Ishikawa (cell line): Measurements from ENCODE around the gene ATRN.

Experiments
- CEBPB ChIP-seq: IDR thresholded peaks from 2 replicates; pipeline ENCODE4 v1.6.1; 2012
- CREB1 ChIP-seq: IDR thresholded peaks from 2 replicates; pipeline ENCODE4 v1.6.1; 2012; ENCODE audit warnings: low read depth
- EGR1 ChIP-seq: IDR thresholded peaks from 2 replicates; pipeline ENCODE4 v1.6.1; 2012
- EP300 ChIP-seq: IDR thresholded peaks from 2 replicates; pipeline ENCODE4 v1.6.1; 2012; ENCODE audit warnings: borderline replicate concordance
- MAX ChIP-seq: IDR thresholded peaks from 2 replicates; pipeline ENCODE4 v1.6.1; 2012
- NFIC ChIP-seq: IDR thresholded peaks from 2 replicates; pipeline ENCODE4 v1.6.1; 2012
- RAD21 ChIP-seq: IDR thresholded peaks from 2 replicates; pipeline ENCODE4 v1.6.1; 2012; ENCODE audit warnings: low read depth
- REST ChIP-seq: IDR thresholded peaks from 2 replicates; pipeline ENCODE4 v1.6.1; 2012; ENCODE audit warnings: low read depth, mild to moderate bottlenecking
- TAF1 ChIP-seq: IDR thresholded peaks from 2 replicates; pipeline ENCODE4 v1.6.1; 2012; ENCODE audit warnings: low read depth, mild to moderate bottlenecking
- TCF12 ChIP-seq: IDR thresholded peaks from 2 replicates; pipeline ENCODE4 v1.6.1; 2012; ENCODE audit warnings: low read depth
- TEAD4 ChIP-seq: IDR thresholded peaks from 2 replicates; pipeline ENCODE4 v1.6.1; 2012
- USF1 ChIP-seq: IDR thresholded peaks from 2 replicates; pipeline ENCODE4 v1.6.1; 2012
- YY1 ChIP-seq: IDR thresholded peaks from 2 replicates; pipeline ENCODE4 v1.6.1; 2012; ENCODE audit warnings: low read depth
- ZBTB7A ChIP-seq: IDR thresholded peaks from 2 replicates; pipeline ENCODE4 v1.6.1; 2012; ENCODE audit warnings: low read depth

GRCh38 chr20:3557237-3557785 is 86.5 kb downstream of the ATRN start:
- no peak for TF ChIP-seq RAD21
- no peak for TF ChIP-seq TCF12
- TF ChIP-seq CREB1: no peak
- no peak for TF ChIP-seq ZBTB7A
- no peak for TF ChIP-seq TAF1
- no peak for TF ChIP-seq EP300
- TF ChIP-seq EGR1: no peak
- TF ChIP-seq YY1: no peak
- no peak for TF ChIP-seq TEAD4
- no peak for TF ChIP-seq MAX
- TF ChIP-seq CEBPB: no peak
- no peak for TF ChIP-seq NFIC
- no peak for TF ChIP-seq REST
- no peak for TF ChIP-seq USF1
